Endothelial cell of umbilical vein (primary cell): ENCODE data around the gene BMP2K. TPM values are rescaled to one million over a fixed set of nuclear protein-coding genes. Genes with fewer than 3 reads are reported as not detected.

Experiments
- BruUV-seq: library from RNA; stranded (reverse); fragments of 400-500 nt; replicated peaks from 2 replicates; lab custom pipeline; 2021; lab: Mats Ljungman, UMichigan
- CTCF ChIA-PET: fragments of 300-600, 350-600 bp; sonication (Branson Sonifier 250); formaldehyde crosslinking; loops from one replicate; lab custom pipeline; 2021; ENCODE audit warnings: antibody characterized with exemption, inconsistent platforms; lab: Charles Lee
- POLR2A ChIA-PET: fragments of 300-600, 350-600 bp; sonication (Branson Sonifier 250); formaldehyde crosslinking; loops from one replicate; lab custom pipeline; 2021; ENCODE audit warnings: antibody characterized with exemption, inconsistent platforms; lab: Charles Lee
- DNase-seq: peaks from one replicate; pipeline ENCODE4 v3.0.0-alpha.2; 2011; ENCODE audit warnings: low read depth, low spot score
- FAIRE-seq: peaks from 2 replicates; lab custom pipeline; 2011; peaks lifted over from hg19 to GRCh38; lab: Jason Lieb, UNC
- H2AFZ ChIP-seq: 2 replicates; pipeline ENCODE4 v1.6.0; 2012; ENCODE audit warnings: low read depth, low read length, control low read depth, inconsistent platforms
- H3K27ac ChIP-seq: 2 replicates; pipeline ENCODE4 v1.5.1; 2011; ENCODE audit warnings: low read depth, mild to moderate bottlenecking, control low read depth, low read length, moderate library complexity; ENCODE audit not compliant: insufficient read depth
- H3K27me3 ChIP-seq, 2 experiments: 2 replicates each; pipeline versions ENCODE4 v1.6.0 to v1.6.1; 2011; ENCODE audit warnings: low read length in 2 of 2, mixed read lengths in 1 of 2; ENCODE audit not compliant: control insufficient read depth in 2 of 2, insufficient read depth in 2 of 2
- H3K36me3 ChIP-seq, 2 experiments: 2 replicates in 1 of 2; 3 replicates in 1 of 2; pipeline ENCODE4 v1.5.1; 2011; ENCODE audit warnings: low read length in 2 of 2, mild to moderate bottlenecking in 1 of 2, moderate library complexity in 1 of 2; ENCODE audit not compliant: control insufficient read depth in 2 of 2, insufficient read depth in 2 of 2; ENCODE audit errors: extremely low read depth in 1 of 2
- H3K4me1 ChIP-seq: 3 replicates; pipeline ENCODE4 v1.5.1; 2011; ENCODE audit warnings: mild to moderate bottlenecking, low read length; ENCODE audit not compliant: control insufficient read depth, insufficient read depth; ENCODE audit errors: extremely low read depth
- H3K4me2 ChIP-seq: 2 replicates; pipeline ENCODE4 v1.6.1; 2011; ENCODE audit warnings: low read length, control low read depth, mixed read lengths; ENCODE audit not compliant: insufficient read depth
- H3K4me3 ChIP-seq, 3 experiments: fragments of 200-600 bp in 1 of 3; sonication (generic), shearing (Covaris generic) in 1 of 3; replicated peaks in 1 of 3; 2 replicates each; pipeline ENCODE4 v1.5.1; 2011 to 2016; ENCODE audit warnings: control low read depth in 3 of 3, low read length in 3 of 3, mild to moderate bottlenecking in 2 of 3, inconsistent platforms in 1 of 3, low read depth in 1 of 3, moderate library complexity in 1 of 3; ENCODE audit not compliant: insufficient read depth in 1 of 3
- H3K79me2 ChIP-seq: 2 replicates; pipeline ENCODE4 v1.6.0; 2012; ENCODE audit warnings: low read length, inconsistent platforms; ENCODE audit not compliant: control insufficient read depth, insufficient read depth
- H3K9ac ChIP-seq: replicated peaks from 2 replicates; pipeline ENCODE3; 2011; ENCODE audit warnings: low read length, control low read depth; ENCODE audit not compliant: insufficient read depth; ENCODE audit errors: extremely low read depth
- H3K9me1 ChIP-seq: replicated peaks from 3 replicates; pipeline ENCODE4 v1.6.0; 2011; ENCODE audit warnings: mild to moderate bottlenecking, low read length; ENCODE audit not compliant: control insufficient read depth, insufficient read depth; ENCODE audit errors: extremely low read depth
- H3K9me3 ChIP-seq: replicated peaks from 2 replicates; pipeline ENCODE4 v1.5.1; 2012; ENCODE audit warnings: low read length, inconsistent platforms; ENCODE audit not compliant: control insufficient read depth, insufficient read depth
- H4K20me1 ChIP-seq: replicated peaks from 2 replicates; pipeline ENCODE3; 2011; ENCODE audit warnings: mild to moderate bottlenecking, low read length; ENCODE audit not compliant: control insufficient read depth, insufficient read depth; ENCODE audit errors: extremely low read depth
- EZH2 ChIP-seq: IDR thresholded peaks from 2 replicates; pipeline ENCODE4 v1.6.1; 2012; ENCODE audit warnings: borderline replicate concordance, low read depth, mild to moderate bottlenecking, moderate library complexity, low read length, inconsistent platforms; ENCODE audit not compliant: severe bottlenecking
- FOS ChIP-seq: IDR thresholded peaks from 2 replicates; pipeline ENCODE4 v1.6.1; 2011; ENCODE audit warnings: mild to moderate bottlenecking, low read length, moderate library complexity, borderline replicate concordance; ENCODE audit not compliant: insufficient read depth
- GATA2 ChIP-seq: IDR thresholded peaks from 2 replicates; pipeline ENCODE4 v1.7.0; 2011; ENCODE audit warnings: low read depth, mild to moderate bottlenecking, moderate library complexity, mixed read lengths, low read length; ENCODE audit not compliant: insufficient read length, insufficient read depth
- JUN ChIP-seq: IDR thresholded peaks from 2 replicates; pipeline ENCODE4 v1.6.1; 2011; ENCODE audit warnings: borderline replicate concordance, low read depth; ENCODE audit not compliant: insufficient read length, insufficient read depth
- MYC ChIP-seq: IDR thresholded peaks from one replicate; pipeline ENCODE4 v1.6.1; 2011; ENCODE audit warnings: mild to moderate bottlenecking, low read depth, low read length
- POLR2A ChIP-seq: IDR thresholded peaks from 2 replicates; pipeline ENCODE4 v1.6.1; 2012; ENCODE audit warnings: low read depth, mild to moderate bottlenecking, control low read depth, low read length
- POLR2AphosphoS5 ChIP-seq: IDR thresholded peaks from 2 replicates; pipeline ENCODE4 v1.6.1; 2012; ENCODE audit warnings: low read depth, mild to moderate bottlenecking, control low read depth, low read length, moderate library complexity; ENCODE audit not compliant: insufficient read depth
- dilution Hi-C: fragments of 300-500 bp; cut with MboI; formaldehyde crosslinking; loops from one replicate; pipeline ENCODE4 v1.15.0; 2019; ENCODE audit warnings: low sequenced_read_pairs; ENCODE audit not compliant: extremely low pct_ligation_motif_present
- intact Hi-C: fragments of 100-400 bp; cut with micrococcal nuclease; formaldehyde crosslinking; loops from one replicate; pipeline ENCODE4 v1.10.0; 2022
- polyA plus RNA-seq, 4 experiments: library from polyadenylated mRNA; depleted of rRNA in 3 of 4; stranded (reverse) in 3 of 4; unstranded in 1 of 4; fragments of >200 nt; gene quantifications; 2 replicates each; pipeline versions ENCODE4 v1.2.1 to v1.2.3, GENCODE V29; 2011 to 2012; ENCODE audit warnings: missing spikeins in 1 of 4
- total RNA-seq: library from RNA; stranded (reverse); gene quantifications from 2 replicates; pipeline ENCODE4 v1.2.3, GENCODE V29; 2021
- TF ChIP-seq, protein P1 (sequence below): IDR thresholded peaks from 2 replicates; pipeline ENCODE4 v1.6.1; 2011; ENCODE audit not compliant: insufficient read depth, insufficient read length
- TF ChIP-seq, protein P2 (sequence below), 2 donors: IDR thresholded peaks; 1 replicate in 1 of 2; 2 replicates in 1 of 2; pipeline ENCODE4 v1.5.1; 2011; ENCODE audit warnings: low read length in 2 of 2, mild to moderate bottlenecking in 2 of 2, moderate library complexity in 2 of 2, control low read depth in 1 of 2, inconsistent platforms in 1 of 2, low read depth in 1 of 2; ENCODE audit not compliant: insufficient read depth in 1 of 2; ENCODE audit errors: extremely low read depth in 1 of 2

Gene BMP2K
- total and polyA plus RNA-seq, 2 donors (not counting 3 experiments of a cell fraction or from before 2014, with no cell fraction given): 16.1 to 37.9 TPM

DNA sequence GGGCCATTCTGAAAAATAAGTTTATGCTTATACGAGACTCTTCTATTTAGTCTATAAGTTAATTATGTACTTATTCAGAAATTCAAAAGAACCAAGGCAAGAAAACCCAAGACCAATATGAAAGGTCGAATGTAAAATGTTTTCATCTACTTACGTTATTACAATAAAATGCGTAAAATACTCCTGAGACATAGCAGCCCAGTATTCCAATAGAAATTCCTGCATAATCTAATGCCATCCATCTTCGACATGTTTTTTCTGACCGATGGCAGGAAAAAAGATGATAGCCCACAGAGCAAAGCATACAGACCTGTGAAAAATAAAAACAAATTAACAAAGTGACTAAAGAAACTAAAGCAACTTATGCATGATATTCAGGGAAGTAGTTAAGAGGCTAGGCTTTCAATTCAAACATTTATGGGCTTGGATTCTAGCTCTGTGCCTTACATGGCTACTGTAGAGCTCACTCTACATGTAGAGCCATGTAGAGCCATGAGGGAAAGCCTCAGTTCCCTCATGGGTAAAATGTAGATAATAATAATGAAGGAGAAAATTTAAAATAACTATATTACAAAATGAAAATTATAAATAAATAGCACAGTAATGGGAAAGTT, 154.0 kb downstream of the BMP2K start:
- TF ChIP-seq JUN (no peak), EZH2 (no peak), POLR2A (no peak)
- H3K27ac ChIP-seq: no peak overlapping the region
- FAIRE-seq (no peak), DNase-seq (no peak)
- intact Hi-C loops (loop anchor here (10.0 kb wide), 1 partner anchor 315 kb away; no protein-coding TSS in a partner anchor), dilution Hi-C loops (no loop called here)
- peaks cover 0 to 6% of the 10 kb centered on the region in 2 experiments for H3K36me3 ChIP-seq
- H3K9ac ChIP-seq: no peak overlapping the region
- H3K9me3 ChIP-seq: no peaks in the 10 kb centered on the region
- no peak overlapping the region for H2AFZ ChIP-seq
- no peaks in the 10 kb centered on the region for H3K9me1 ChIP-seq
- H3K27me3 ChIP-seq: no peaks in the 10 kb centered on the region
- ChIA-PET POLR2A (no interaction called here), CTCF (no interaction called here)
- BruUV-seq: no TSS peak
- H3K4me2 ChIP-seq: no peak overlapping the region
- H3K79me2 ChIP-seq: no peaks in the 10 kb centered on the region
- no peaks in the 10 kb centered on the region for H3K4me1 ChIP-seq
- no peaks in the 10 kb centered on the region for H4K20me1 ChIP-seq
- H3K4me3 ChIP-seq: no peak overlapping the region

DNA sequence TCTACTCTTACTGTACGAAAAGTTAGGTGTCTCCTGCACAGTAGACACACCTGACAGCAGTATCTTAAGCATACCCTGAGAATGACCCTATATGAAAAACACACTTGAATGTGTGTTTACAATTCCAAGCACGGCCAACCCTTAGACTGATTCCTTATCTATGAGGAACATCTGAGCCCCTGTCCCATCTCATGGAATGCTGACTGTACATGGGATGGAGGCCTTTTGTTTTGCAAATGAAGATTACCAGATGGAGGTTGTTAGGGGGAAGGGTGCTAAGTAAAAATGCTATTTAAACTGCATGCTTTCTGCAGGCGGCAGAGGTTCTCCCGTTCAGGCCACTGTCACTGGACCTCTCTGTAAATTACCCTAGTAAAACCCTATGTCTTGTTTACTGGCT, 160.8 kb downstream of the BMP2K start:
- Histone ChIP-seq H3K4me3 (no peak overlapping the region), H3K4me2 (no peak overlapping the region), H3K79me2 (peaks cover 8% of the 10 kb centered on the region), H4K20me1 (no peaks in the 10 kb centered on the region), H3K9ac (no peak overlapping the region), H3K9me1 (no peaks in the 10 kb centered on the region), H3K9me3 (no peaks in the 10 kb centered on the region), H3K36me3 (no peaks in the 10 kb centered on the region), H2AFZ (no peak overlapping the region), H3K27me3 (no peaks in the 10 kb centered on the region), H3K4me1 (peaks cover 13% of the 10 kb centered on the region), H3K27ac (no peak overlapping the region)
- intact Hi-C loops: loop anchor here (5.0 to 10.0 kb wide), 2 partner anchors 322 to 880 kb away; partner anchors contain the start of gene FRAS1
- ChIA-PET CTCF (no interaction called here), POLR2A (no interaction called here)
- FAIRE-seq: no peak
- dilution Hi-C loops: no loop called here
- no peak for DNase-seq
- TF ChIP-seq GATA2: no peak
- TF ChIP-seq, protein P1, sequence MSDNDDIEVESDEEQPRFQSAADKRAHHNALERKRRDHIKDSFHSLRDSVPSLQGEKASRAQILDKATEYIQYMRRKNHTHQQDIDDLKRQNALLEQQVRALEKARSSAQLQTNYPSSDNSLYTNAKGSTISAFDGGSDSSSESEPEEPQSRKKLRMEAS: no peak
- no peak for TF ChIP-seq FOS
- TF ChIP-seq, protein P2, sequence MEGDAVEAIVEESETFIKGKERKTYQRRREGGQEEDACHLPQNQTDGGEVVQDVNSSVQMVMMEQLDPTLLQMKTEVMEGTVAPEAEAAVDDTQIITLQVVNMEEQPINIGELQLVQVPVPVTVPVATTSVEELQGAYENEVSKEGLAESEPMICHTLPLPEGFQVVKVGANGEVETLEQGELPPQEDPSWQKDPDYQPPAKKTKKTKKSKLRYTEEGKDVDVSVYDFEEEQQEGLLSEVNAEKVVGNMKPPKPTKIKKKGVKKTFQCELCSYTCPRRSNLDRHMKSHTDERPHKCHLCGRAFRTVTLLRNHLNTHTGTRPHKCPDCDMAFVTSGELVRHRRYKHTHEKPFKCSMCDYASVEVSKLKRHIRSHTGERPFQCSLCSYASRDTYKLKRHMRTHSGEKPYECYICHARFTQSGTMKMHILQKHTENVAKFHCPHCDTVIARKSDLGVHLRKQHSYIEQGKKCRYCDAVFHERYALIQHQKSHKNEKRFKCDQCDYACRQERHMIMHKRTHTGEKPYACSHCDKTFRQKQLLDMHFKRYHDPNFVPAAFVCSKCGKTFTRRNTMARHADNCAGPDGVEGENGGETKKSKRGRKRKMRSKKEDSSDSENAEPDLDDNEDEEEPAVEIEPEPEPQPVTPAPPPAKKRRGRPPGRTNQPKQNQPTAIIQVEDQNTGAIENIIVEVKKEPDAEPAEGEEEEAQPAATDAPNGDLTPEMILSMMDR (IDR thresholded peaks at IDR 0.05; ENCODE audit: extremely low read depth in 1 of 2, insufficient read depth in 1 of 2, low read depth in 1 of 2, low read length in 2 of 2): no peak
- TF ChIP-seq POLR2A: no peak
- TF ChIP-seq EZH2: no peak
- no peak for TF ChIP-seq JUN
- no peak for TF ChIP-seq POLR2AphosphoS5
- TF ChIP-seq MYC: no peak
- BruUV-seq: no TSS peak
